ENCODE measurements around the gene SNX15.

Gene SNX15

DNA sequence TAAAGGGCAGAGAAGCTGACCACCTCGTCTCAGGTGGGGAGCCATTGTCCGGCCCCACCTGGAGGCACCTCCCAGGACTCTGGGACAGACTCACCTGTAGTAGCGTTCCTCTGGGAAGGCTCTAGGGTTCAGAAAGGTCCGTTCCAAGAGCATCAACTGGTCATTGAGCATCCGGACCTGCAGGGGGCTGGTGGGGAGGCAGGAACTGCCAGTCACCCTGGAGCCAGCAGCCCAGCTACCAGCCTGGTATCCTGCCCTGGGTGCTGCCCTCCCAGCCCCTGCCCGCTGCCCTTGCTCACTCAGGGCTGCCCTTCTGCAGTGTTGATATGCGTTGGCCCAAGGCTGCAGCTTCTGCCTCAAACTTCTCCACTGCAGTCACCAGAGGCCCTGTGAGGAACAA, 18.5 kb downstream of the SNX15 start:
- TF ChIP-seq, protein P1, sequence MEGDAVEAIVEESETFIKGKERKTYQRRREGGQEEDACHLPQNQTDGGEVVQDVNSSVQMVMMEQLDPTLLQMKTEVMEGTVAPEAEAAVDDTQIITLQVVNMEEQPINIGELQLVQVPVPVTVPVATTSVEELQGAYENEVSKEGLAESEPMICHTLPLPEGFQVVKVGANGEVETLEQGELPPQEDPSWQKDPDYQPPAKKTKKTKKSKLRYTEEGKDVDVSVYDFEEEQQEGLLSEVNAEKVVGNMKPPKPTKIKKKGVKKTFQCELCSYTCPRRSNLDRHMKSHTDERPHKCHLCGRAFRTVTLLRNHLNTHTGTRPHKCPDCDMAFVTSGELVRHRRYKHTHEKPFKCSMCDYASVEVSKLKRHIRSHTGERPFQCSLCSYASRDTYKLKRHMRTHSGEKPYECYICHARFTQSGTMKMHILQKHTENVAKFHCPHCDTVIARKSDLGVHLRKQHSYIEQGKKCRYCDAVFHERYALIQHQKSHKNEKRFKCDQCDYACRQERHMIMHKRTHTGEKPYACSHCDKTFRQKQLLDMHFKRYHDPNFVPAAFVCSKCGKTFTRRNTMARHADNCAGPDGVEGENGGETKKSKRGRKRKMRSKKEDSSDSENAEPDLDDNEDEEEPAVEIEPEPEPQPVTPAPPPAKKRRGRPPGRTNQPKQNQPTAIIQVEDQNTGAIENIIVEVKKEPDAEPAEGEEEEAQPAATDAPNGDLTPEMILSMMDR (IDR thresholded peaks at IDR 0.05), result no peak
- no peak for DNase-seq (ENCODE audit: low spot score)
- Histone ChIP-seq H3K27ac (no peak overlapping the region), H3K4me3 (no peak overlapping the region)

DNA sequence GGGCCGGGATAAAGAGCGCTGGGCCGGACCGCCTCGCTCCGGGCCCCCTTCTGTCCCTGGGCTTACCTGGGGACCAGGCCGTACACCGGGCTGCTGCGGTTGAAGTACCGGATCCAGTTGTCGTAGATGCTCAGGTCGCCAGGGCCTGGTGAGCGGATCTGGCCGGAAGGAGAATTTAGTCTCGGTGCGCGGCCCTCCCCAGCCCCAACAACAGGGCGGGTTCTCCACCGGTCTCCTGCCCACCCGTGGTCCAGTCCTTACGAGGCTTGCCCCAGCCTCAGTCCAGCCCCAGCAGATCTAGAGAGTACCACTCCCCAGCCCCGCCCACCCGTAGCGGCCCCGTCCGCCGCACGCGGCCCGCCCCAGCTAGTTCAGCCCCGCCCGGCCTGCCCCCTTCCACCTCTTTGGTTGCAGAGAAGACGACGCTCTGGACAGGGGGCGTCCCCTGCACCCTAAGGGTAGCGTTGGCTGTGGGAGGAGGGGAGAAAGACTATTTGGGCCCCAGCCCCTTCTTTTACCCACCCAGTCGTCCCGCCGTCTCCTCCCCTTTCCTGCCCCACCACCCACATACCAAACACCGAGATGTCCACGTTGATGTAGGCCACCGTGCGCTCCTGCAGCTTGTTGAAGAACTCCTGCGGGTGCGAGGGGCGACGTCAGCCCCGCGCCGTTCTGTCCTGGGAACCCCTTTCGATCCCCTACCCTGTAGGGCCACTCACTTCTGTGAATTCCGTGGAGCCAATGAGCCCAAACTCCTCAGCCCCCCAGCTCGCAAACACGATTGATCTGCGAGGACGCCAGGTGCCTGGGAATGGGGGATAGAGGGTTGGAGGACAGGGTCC, 20.6 kb downstream of the SNX15 start:
- TF ChIP-seq, protein P1 (IDR thresholded peaks at IDR 0.05), result no peak
- peak overlapping the region in 1 of 2 donors; percentile 76 for H3K27ac ChIP-seq

DNA sequence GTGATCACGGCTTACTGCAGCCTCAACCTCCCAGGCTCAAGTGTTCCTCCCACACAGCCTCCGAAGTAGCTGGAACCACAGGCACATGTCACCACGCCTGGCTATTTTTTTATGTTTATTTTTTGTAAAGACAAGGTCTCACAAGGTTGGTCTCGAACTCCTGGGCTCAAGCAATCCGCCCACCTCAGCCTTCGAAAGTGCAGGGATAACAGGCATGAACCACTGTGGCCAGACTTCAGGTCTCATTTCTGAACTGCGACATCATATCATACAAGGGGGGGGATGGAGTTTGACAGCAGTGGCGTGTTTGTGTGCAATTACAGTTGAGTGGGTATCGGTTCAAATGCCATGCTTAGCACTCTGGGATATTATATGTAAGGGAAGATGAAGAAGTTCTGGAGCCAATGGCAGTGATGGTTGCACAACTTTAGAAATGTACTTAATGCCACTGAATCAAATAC, 24.2 kb downstream of the SNX15 start:
- TF ChIP-seq, protein P1 (IDR thresholded peaks at IDR 0.05), result no peak
- DNase-seq (ENCODE audit: low spot score), result no peak
- Histone ChIP-seq H3K27ac (no peak overlapping the region), H3K4me3 (no peak overlapping the region)

More for the DNA sequence above, 20.6 kb downstream of the SNX15 start:
- H3K4me3 ChIP-seq, result peak overlapping the region; percentile 81
- DNase-seq (ENCODE audit: low spot score), result no peak

- Histone ChIP-seq H3K27ac (no peak overlapping the region), H3K4me3 (no peak overlapping the region)
- no peak for DNase-seq (ENCODE audit: low spot score)
- TF ChIP-seq, protein P1 (IDR thresholded peaks at IDR 0.05), result no peak
Measured at GRCh38 chr11:65053827-65054508, 26.7 kb downstream of the SNX15 start.

- no peak for DNase-seq (ENCODE audit: low spot score)
- TF ChIP-seq, protein P1 (IDR thresholded peaks at IDR 0.05), result no peak
- H3K27ac ChIP-seq, result no peak overlapping the region
- H3K4me3 ChIP-seq, result no peak overlapping the region
Measured at GRCh38 chr11:65055538-65055937, 28.3 kb downstream of the SNX15 start.

DNA sequence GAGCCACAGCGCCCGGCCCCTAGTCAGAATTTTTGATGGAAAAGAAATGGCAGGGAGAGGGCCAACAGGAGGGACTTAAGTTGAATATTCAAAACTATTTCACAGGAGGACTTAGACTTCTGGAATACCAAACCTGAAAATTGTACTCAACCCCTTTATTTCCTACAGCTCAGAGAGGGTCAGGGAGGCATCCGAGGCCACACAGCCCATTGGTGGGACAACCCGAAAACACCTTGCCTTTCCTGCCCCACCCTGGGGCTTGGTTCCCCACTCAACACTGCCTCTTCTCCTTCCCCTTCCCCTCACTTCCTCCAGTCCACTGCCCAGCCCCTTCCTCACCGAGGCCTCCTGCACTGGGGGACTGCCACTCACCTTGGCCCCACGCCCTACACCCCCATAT, 29.8 kb downstream of the SNX15 start:
- TF ChIP-seq, protein P1 (IDR thresholded peaks at IDR 0.05), result no peak
- no peak overlapping the region for H3K27ac ChIP-seq
- DNase-seq (ENCODE audit: low spot score), result no peak
- no peak overlapping the region for H3K4me3 ChIP-seq

Data from coronary artery (tissue), 2 donors.